ENCODE results near the gene DOLK. TPM values are rescaled to one million over a fixed set of nuclear protein-coding genes. Genes with fewer than 3 reads are reported as not detected.

Gene DOLK
- total RNA-seq, 1 experiment from 2014 or later = 14.8 TPM

DNA sequence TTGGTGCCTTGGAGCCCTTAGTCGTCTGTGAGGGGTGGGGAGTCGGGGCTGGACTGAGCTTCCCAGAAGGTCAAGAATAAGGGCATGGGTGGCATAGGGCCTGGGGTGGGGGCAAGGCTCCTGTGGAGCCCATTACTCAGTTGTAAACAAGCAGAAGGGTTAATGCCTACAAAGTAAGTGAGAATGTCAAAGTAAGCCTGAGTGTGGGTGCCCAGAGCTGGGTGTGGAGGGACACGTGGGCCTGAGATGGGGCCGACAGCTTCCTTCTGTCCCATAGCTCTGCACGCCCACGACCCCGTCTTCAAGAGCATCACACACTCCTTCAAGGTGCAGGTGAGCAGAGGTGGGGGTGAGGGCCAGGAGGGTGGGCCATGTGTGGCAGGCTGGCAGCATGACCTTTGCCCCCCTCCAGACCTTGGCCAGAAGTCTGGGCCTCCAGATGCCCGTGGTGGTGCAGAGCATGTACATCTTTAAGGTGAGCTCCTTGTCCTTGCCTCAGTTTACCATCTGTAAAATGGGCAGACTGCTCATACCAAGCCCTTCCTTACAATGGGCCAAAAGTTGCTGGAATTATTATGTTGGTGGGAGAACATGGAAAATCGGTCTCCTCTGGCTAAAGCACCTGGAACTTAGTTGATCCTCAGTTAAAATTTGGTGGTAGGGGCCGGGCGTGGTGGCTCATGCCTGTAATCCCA lies 11.1 kb downstream of the DOLK start:
- H3K9me3 Mint-ChIP-seq = no peaks in the 10 kb centered on the region
- no peaks in the 10 kb centered on the region for H3K27me3 Mint-ChIP-seq (ENCODE audit: low read depth)
- no peak for TF ChIP-seq NR1H2 (CRISPR knock-in tag; IDR thresholded peaks at IDR 0.05)
- no peak for TF ChIP-seq CREM (CRISPR knock-in tag; IDR thresholded peaks at IDR 0.05)
- no peak for TF ChIP-seq ZNF416 (CRISPR knock-in tag; IDR thresholded peaks at IDR 0.05)
- TF ChIP-seq, protein P1, sequence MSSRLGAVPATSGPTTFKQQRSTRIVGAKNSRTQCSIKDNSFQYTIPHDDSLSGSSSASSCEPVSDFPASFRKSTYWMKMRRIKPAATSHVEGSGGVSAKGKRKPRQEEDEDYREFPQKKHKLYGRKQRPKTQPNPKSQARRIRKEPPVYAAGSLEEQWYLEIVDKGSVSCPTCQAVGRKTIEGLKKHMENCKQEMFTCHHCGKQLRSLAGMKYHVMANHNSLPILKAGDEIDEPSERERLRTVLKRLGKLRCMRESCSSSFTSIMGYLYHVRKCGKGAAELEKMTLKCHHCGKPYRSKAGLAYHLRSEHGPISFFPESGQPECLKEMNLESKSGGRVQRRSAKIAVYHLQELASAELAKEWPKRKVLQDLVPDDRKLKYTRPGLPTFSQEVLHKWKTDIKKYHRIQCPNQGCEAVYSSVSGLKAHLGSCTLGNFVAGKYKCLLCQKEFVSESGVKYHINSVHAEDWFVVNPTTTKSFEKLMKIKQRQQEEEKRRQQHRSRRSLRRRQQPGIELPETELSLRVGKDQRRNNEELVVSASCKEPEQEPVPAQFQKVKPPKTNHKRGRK (CRISPR knock-in tag; IDR thresholded peaks at IDR 0.05; ENCODE audit: borderline replicate concordance) = no peak
- no peak for TF ChIP-seq ZNF423 (CRISPR knock-in tag; IDR thresholded peaks at IDR 0.05)
- TF ChIP-seq, protein P2, sequence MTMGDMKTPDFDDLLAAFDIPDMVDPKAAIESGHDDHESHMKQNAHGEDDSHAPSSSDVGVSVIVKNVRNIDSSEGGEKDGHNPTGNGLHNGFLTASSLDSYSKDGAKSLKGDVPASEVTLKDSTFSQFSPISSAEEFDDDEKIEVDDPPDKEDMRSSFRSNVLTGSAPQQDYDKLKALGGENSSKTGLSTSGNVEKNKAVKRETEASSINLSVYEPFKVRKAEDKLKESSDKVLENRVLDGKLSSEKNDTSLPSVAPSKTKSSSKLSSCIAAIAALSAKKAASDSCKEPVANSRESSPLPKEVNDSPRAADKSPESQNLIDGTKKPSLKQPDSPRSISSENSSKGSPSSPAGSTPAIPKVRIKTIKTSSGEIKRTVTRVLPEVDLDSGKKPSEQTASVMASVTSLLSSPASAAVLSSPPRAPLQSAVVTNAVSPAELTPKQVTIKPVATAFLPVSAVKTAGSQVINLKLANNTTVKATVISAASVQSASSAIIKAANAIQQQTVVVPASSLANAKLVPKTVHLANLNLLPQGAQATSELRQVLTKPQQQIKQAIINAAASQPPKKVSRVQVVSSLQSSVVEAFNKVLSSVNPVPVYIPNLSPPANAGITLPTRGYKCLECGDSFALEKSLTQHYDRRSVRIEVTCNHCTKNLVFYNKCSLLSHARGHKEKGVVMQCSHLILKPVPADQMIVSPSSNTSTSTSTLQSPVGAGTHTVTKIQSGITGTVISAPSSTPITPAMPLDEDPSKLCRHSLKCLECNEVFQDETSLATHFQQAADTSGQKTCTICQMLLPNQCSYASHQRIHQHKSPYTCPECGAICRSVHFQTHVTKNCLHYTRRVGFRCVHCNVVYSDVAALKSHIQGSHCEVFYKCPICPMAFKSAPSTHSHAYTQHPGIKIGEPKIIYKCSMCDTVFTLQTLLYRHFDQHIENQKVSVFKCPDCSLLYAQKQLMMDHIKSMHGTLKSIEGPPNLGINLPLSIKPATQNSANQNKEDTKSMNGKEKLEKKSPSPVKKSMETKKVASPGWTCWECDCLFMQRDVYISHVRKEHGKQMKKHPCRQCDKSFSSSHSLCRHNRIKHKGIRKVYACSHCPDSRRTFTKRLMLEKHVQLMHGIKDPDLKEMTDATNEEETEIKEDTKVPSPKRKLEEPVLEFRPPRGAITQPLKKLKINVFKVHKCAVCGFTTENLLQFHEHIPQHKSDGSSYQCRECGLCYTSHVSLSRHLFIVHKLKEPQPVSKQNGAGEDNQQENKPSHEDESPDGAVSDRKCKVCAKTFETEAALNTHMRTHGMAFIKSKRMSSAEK (CRISPR knock-in tag; IDR thresholded peaks at IDR 0.05; ENCODE audit: borderline replicate concordance) = no peak
- TF ChIP-seq ZNF219 (CRISPR knock-in tag; IDR thresholded peaks at IDR 0.05; ENCODE audit: borderline replicate concordance) = no peak
- TF ChIP-seq, protein P3, sequence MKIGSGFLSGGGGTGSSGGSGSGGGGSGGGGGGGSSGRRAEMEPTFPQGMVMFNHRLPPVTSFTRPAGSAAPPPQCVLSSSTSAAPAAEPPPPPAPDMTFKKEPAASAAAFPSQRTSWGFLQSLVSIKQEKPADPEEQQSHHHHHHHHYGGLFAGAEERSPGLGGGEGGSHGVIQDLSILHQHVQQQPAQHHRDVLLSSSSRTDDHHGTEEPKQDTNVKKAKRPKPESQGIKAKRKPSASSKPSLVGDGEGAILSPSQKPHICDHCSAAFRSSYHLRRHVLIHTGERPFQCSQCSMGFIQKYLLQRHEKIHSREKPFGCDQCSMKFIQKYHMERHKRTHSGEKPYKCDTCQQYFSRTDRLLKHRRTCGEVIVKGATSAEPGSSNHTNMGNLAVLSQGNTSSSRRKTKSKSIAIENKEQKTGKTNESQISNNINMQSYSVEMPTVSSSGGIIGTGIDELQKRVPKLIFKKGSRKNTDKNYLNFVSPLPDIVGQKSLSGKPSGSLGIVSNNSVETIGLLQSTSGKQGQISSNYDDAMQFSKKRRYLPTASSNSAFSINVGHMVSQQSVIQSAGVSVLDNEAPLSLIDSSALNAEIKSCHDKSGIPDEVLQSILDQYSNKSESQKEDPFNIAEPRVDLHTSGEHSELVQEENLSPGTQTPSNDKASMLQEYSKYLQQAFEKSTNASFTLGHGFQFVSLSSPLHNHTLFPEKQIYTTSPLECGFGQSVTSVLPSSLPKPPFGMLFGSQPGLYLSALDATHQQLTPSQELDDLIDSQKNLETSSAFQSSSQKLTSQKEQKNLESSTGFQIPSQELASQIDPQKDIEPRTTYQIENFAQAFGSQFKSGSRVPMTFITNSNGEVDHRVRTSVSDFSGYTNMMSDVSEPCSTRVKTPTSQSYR (CRISPR knock-in tag; IDR thresholded peaks at IDR 0.05) = no peak
- CTCF ChIA-PET = interaction anchor here (0.7 to 0.8 kb wide), 2 partner anchors 72 to 498 kb away, joined by 3 read pairs; no protein-coding TSS in a partner anchor
- POLR2A ChIA-PET = no interaction called here
- no peak overlapping the region for H3K4me3 Mint-ChIP-seq
- no peak overlapping the region for H3K27ac Mint-ChIP-seq
- no peaks in the 10 kb centered on the region for H3K4me1 Mint-ChIP-seq
- ATAC-seq (no peak), DNase-seq (ENCODE audit: low spot score) (no peak)
- no peaks in the 10 kb centered on the region for H3K36me3 Mint-ChIP-seq

DNA sequence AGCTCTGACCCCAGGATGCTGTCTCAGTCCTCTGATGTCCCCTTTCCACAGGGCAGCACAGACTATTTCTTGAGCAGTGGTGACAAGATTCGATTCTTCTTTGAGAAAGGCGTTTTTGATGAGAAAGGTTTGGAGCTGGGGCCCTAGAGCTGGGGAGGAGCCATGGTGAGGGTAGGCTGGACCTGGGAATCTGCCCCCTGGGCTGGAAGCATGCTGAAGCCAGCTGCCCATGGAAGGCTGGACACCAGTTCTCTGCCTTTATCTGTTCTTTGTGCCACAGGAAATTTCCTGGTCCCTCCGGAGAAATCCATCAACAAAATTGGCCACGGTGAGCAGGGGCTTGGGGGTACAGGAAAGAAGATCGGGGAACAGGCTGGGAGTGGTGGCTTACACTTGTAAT lies 13.7 kb downstream of the DOLK start:
- Mint-ChIP-seq H3K4me1 (no peaks in the 10 kb centered on the region), H3K36me3 (no peaks in the 10 kb centered on the region), H3K27ac (no peak overlapping the region), H3K4me3 (no peak overlapping the region), H3K9me3 (no peaks in the 10 kb centered on the region), H3K27me3 (ENCODE audit: low read depth) (no peaks in the 10 kb centered on the region)
- DNase-seq (ENCODE audit: low spot score) (no peak), ATAC-seq (no peak)
- POLR2A ChIA-PET = interaction anchor here (0.5 to 1.0 kb wide), 2 partner anchors 84 to 150 kb away, joined by 3 read pairs; no protein-coding TSS in a partner anchor
- no peak for TF ChIP-seq ZNF423 (CRISPR knock-in tag; IDR thresholded peaks at IDR 0.05)
- TF ChIP-seq, protein P4, sequence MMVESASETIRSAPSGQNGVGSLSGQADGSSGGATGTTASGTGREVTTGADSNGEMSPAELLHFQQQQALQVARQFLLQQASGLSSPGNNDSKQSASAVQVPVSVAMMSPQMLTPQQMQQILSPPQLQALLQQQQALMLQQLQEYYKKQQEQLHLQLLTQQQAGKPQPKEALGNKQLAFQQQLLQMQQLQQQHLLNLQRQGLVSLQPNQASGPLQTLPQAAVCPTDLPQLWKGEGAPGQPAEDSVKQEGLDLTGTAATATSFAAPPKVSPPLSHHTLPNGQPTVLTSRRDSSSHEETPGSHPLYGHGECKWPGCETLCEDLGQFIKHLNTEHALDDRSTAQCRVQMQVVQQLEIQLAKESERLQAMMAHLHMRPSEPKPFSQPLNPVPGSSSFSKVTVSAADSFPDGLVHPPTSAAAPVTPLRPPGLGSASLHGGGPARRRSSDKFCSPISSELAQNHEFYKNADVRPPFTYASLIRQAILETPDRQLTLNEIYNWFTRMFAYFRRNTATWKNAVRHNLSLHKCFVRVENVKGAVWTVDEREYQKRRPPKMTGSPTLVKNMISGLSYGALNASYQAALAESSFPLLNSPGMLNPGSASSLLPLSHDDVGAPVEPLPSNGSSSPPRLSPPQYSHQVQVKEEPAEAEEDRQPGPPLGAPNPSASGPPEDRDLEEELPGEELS (CRISPR knock-in tag; IDR thresholded peaks at IDR 0.05) = no peak
- TF ChIP-seq, protein P5, sequence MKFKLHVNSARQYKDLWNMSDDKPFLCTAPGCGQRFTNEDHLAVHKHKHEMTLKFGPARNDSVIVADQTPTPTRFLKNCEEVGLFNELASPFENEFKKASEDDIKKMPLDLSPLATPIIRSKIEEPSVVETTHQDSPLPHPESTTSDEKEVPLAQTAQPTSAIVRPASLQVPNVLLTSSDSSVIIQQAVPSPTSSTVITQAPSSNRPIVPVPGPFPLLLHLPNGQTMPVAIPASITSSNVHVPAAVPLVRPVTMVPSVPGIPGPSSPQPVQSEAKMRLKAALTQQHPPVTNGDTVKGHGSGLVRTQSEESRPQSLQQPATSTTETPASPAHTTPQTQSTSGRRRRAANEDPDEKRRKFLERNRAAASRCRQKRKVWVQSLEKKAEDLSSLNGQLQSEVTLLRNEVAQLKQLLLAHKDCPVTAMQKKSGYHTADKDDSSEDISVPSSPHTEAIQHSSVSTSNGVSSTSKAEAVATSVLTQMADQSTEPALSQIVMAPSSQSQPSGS (CRISPR knock-in tag; IDR thresholded peaks at IDR 0.05; ENCODE audit: borderline replicate concordance, low read depth) = no peak
- TF ChIP-seq, protein P6, sequence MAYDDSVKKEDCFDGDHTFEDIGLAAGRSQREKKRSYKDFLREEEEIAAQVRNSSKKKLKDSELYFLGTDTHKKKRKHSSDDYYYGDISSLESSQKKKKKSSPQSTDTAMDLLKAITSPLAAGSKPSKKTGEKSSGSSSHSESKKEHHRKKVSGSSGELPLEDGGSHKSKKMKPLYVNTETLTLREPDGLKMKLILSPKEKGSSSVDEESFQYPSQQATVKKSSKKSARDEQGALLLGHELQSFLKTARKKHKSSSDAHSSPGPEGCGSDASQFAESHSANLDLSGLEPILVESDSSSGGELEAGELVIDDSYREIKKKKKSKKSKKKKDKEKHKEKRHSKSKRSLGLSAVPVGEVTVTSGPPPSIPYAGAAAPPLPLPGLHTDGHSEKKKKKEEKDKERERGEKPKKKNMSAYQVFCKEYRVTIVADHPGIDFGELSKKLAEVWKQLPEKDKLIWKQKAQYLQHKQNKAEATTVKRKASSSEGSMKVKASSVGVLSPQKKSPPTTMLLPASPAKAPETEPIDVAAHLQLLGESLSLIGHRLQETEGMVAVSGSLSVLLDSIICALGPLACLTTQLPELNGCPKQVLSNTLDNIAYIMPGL (CRISPR knock-in tag; IDR thresholded peaks at IDR 0.05) = no peak
- CTCF ChIA-PET = interaction anchor here (1.1 kb wide), 1 partner anchor 73 kb away, joined by 3 read pairs; no protein-coding TSS in a partner anchor
